Stomach (tissue), 9 donors: Measurements from ENCODE around the gene COL4A2. TPM values are rescaled to one million over a fixed set of nuclear protein-coding genes. Genes with fewer than 3 reads are reported as not detected.
A peak's percentile ranks its signal among the peaks of the same experiment; 100 is the strongest.

ENCODE experiments used
- DNase-seq, 2 donors: peaks; one replicate each; pipeline versions ENCODE4 v3.0.0 to v3.0.0-alpha.2; 2013 to 2019
- H3K27ac ChIP-seq, 5 donors: fragments of 200-600 bp in 4 of 5; sonication (generic) in 4 of 5; one replicate each; pipeline ENCODE4 v1.5.1; 2013 to 2019; ENCODE audit warnings: mild to moderate bottlenecking in 1 of 5, moderate library complexity in 1 of 5
- H3K27me3 ChIP-seq, 3 donors: fragments of 200-600 bp; sonication (generic); one replicate each; pipeline ENCODE4 v1.5.1; 2017 to 2019; ENCODE audit warnings: mixed run types in 1 of 3
- H3K36me3 ChIP-seq, 4 donors: fragments of 200-600 bp; sonication (generic); 1 replicate in 3 of 4; 2 replicates in 1 of 4; pipeline ENCODE4 v1.5.1; 2016 to 2019
- H3K4me1 ChIP-seq, 4 donors: fragments of 200-600 bp; sonication (generic); one replicate each; pipeline ENCODE4 v1.5.1; 2016 to 2019
- H3K4me3 ChIP-seq, 4 donors: fragments of 200-600 bp; sonication (generic) in 3 of 4; one replicate each; pipeline ENCODE4 v1.5.1; 2016 to 2019; ENCODE audit warnings: mild to moderate bottlenecking in 1 of 4
- H3K9me3 ChIP-seq, 4 donors: fragments of 200-600 bp; sonication (generic); one replicate each; pipeline ENCODE4 v1.5.1; 2016 to 2019
- EP300 ChIP-seq: sonication (generic); formaldehyde crosslinking; IDR thresholded peaks from one replicate; pipeline ENCODE4 v1.6.1; 2017; ENCODE audit warnings: antibody characterized with exemption
- POLR2A ChIP-seq, 4 donors: fragments of 450-650 bp; IDR thresholded peaks; one replicate each; pipeline ENCODE4 v1.6.1; 2016; ENCODE audit warnings: antibody characterized with exemption in 4 of 4, control low read depth in 2 of 4, mild to moderate bottlenecking in 1 of 4, moderate library complexity in 1 of 4
- POLR2AphosphoS5 ChIP-seq, 3 donors: sonication (generic); formaldehyde crosslinking; IDR thresholded peaks; one replicate each; pipeline ENCODE4 v1.6.1; 2016; ENCODE audit warnings: antibody characterized with exemption in 3 of 3
- WGBS, 5 donors: extraction: QIAGEN DNeasy Blood & Tissue Kit in 3 of 5; methylation state at CpG; one replicate each; pipeline versions ENCODE4 v1.1.5 to v1.1.7; 2013 to 2018; 5-methylcytosine and 5-hydroxymethylcytosine counted together
- intact Hi-C: fragments of 100-400 bp; cut with DNase I; formaldehyde crosslinking; loops from one replicate; pipeline ENCODE4 v1.15.1; 2023; ENCODE audit warnings: low total_unique reads
- polyA plus RNA-seq, 3 donors: library from polyadenylated mRNA; stranded (reverse); fragments of 200-250 nt; gene quantifications; one replicate each; pipeline ENCODE4 v1.2.3, GENCODE V29; 2013
- total RNA-seq, 5 donors: library from RNA; depleted of rRNA; stranded (reverse); fragments of >200 nt; gene quantifications; one replicate each; pipeline versions ENCODE4 v1.1.0 to v1.2.3, GENCODE V29; 2014 to 2016
- TF ChIP-seq, protein P1 (sequence below), 7 experiments: fragments of 450-650 bp in 4 of 7; fragments of 200-600 bp in 3 of 7; sonication (generic) in 3 of 7; IDR thresholded peaks; one replicate each; pipeline ENCODE4 v1.5.1; 2016 to 2019; ENCODE audit warnings: antibody characterized with exemption in 7 of 7, control low read depth in 2 of 7, mild to moderate bottlenecking in 1 of 7
- donor health status: healthy with polysubstance abuse.
- donor health status: Bipolar disorder and iron deficiency.
- donor health status: healthy.

The COL4A2 gene
- total and polyA plus RNA-seq, 8 donors: 24.0 to 531 (median 214) TPM

DNA sequence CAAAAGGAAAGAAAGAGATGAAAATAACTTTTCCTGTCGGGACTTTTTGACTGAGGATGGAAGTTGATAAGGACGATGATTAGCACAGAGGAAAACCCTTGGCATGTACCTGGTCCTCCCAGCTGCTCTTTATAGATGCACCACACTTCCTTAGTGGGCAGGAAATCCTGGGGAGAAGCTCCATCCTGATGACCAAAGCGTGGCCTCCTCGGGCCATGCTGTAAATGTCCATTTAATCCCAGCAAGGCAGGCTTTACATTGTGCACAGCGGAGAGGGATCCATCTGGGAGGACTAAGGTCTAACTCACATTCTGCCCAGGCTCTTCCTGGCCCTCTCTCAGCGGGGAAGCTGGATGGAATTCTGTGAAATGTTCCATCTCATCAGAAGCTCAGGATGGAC, 113.5 kb downstream of the COL4A2 start:
- intact Hi-C loops: no loop called here
- 62 to 76% (median 72%) methylated on average over 6 of the region's 6 CpGs for whole genome bisulfite sequencing, 5 donors
- TF ChIP-seq POLR2A (IDR thresholded peaks at IDR 0.05): no peak
- TF ChIP-seq, protein P1, sequence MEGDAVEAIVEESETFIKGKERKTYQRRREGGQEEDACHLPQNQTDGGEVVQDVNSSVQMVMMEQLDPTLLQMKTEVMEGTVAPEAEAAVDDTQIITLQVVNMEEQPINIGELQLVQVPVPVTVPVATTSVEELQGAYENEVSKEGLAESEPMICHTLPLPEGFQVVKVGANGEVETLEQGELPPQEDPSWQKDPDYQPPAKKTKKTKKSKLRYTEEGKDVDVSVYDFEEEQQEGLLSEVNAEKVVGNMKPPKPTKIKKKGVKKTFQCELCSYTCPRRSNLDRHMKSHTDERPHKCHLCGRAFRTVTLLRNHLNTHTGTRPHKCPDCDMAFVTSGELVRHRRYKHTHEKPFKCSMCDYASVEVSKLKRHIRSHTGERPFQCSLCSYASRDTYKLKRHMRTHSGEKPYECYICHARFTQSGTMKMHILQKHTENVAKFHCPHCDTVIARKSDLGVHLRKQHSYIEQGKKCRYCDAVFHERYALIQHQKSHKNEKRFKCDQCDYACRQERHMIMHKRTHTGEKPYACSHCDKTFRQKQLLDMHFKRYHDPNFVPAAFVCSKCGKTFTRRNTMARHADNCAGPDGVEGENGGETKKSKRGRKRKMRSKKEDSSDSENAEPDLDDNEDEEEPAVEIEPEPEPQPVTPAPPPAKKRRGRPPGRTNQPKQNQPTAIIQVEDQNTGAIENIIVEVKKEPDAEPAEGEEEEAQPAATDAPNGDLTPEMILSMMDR (IDR thresholded peaks at IDR 0.05): no peak
- no peak for TF ChIP-seq POLR2AphosphoS5 (IDR thresholded peaks at IDR 0.05)
- no peak for TF ChIP-seq EP300
- peaks cover 5 to 51% (median 21%) of the 10 kb centered on the region in 4 donors for H3K4me1 ChIP-seq
- no peak for DNase-seq
- no peaks in the 10 kb centered on the region for H3K9me3 ChIP-seq
- no peaks in the 10 kb centered on the region for H3K27me3 ChIP-seq
- peak overlapping the region in 4 of 5 donors; percentile 36 to 92 (median 64) for H3K27ac ChIP-seq
- H3K4me3 ChIP-seq: no peak overlapping the region
- peaks cover 0 to 11% (median 0%) of the 10 kb centered on the region in 4 donors for H3K36me3 ChIP-seq

DNA sequence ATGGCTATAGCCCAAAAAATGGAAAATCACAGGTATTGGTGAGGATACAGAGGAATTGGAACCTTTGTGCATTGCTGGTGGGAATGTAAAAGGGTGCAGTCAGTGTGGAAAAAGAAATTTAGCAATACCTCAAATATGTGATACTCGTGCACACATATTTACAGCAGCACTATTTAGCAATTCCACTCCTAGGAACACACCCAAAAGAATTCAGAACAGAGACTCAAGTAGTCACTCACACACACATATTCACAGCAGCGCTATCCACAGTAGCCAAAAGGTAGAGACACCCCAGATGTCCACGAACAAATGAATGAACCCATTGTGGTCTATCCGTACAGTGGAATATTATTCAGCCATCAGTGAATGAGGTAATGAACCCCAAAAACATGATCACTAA, 114.0 kb downstream of the COL4A2 start:
- no peak for DNase-seq
- Histone ChIP-seq H3K27me3 (no peaks in the 10 kb centered on the region), H3K27ac (peak overlapping the region in 3 of 5 donors; percentile 36 to 92 (median 58)), H3K9me3 (no peaks in the 10 kb centered on the region), H3K4me1 (peaks cover under 1 to 51% (median 18%) of the 10 kb centered on the region in 4 donors), H3K4me3 (no peak overlapping the region), H3K36me3 (peaks cover 0 to 15% (median 0%) of the 10 kb centered on the region in 4 donors)
- WGBS, 5 donors: 56 to 87% (median 76%) methylated on average over 4 of the region's 4 CpGs
- intact Hi-C loops: no loop called here
- TF ChIP-seq POLR2AphosphoS5 (IDR thresholded peaks at IDR 0.05) (no peak), EP300 (no peak), POLR2A (IDR thresholded peaks at IDR 0.05) (no peak)
- TF ChIP-seq, protein P1 (IDR thresholded peaks at IDR 0.05): no peak

DNA sequence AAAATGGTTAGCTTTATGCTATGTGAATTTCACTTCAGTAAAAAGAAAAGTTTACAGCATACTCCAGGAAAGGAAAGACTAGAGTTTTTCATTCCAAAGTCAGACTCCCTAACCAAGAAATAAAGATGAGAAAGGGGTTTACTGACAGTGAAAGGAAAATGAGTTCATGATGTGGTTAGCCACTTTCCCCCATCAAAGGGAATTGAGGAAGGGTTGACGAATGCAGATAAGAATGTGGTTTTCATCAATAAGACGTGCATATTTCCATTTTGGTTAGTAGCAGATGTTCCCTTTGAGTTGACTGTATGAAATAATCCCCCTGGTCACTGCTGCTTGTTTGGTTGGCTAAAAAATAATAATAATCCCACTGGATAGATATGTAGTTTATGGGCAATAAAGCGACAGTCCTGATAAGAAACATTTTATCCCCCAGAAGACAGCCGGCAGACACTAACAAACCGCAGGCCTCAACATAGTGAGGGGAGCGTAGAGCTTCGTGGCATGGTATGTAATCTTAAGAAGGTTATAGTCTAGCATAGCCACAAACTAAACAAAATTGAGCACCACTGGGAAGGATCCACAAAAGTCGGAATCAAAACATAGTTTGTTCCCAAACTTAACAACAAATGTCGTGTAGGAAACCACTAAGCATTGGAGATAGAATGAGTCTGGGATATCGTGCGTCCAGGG, 114.8 kb downstream of the COL4A2 start:
- Histone ChIP-seq H3K9me3 (no peaks in the 10 kb centered on the region), H3K36me3 (peaks cover 0 to 16% (median 0%) of the 10 kb centered on the region in 4 donors), H3K4me3 (no peak overlapping the region), H3K4me1 (peaks cover 0 to 52% (median 18%) of the 10 kb centered on the region in 4 donors), H3K27ac (peak overlapping the region in 2 of 5 donors; percentile 25 to 92), H3K27me3 (no peaks in the 10 kb centered on the region)
- intact Hi-C loops: no loop called here
- WGBS, 5 donors: 61 to 79% (median 72%) methylated on average over 11 of the region's 11 CpGs
- DNase-seq: no peak
- TF ChIP-seq EP300 (no peak), POLR2A (IDR thresholded peaks at IDR 0.05) (no peak), POLR2AphosphoS5 (IDR thresholded peaks at IDR 0.05) (no peak)
- TF ChIP-seq, protein P1 (IDR thresholded peaks at IDR 0.05): no peak

DNA sequence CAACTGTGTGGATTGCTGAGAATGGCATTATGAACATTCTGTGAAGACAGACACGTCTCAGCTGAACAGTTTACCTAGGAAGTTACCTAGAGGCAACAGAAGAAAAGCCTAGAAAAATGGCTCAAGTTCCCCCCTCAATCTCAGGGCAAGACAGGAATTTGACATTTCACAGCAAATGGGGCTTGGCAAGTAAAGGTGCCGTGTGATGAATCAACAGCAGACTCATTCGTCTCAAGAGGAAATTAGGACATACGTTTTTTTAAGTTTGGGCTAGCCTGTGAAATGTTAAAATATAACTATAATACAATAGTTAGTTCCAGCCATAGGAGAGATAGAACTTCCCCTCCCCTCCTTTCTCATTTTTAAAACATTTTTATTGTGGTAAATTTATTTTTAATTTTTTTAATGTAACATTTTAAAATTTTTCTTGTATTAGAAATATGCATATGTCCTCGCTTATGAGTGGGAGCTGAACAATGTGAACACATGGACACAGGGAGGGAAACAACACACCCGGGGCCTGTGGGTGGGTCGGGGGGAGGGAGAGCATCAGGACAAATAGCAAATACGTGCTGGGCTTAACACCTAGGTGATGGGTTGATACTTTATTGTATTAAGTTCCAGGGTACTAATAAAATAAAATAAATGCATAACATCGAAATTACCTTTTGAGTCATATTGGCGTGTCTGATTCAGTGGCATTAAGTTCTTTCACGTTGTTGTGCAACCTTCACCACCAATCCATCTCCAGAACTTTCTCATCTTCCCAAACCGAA, 116.0 kb downstream of the COL4A2 start:
- 52 to 66% (median 59%) methylated on average over 12 of the region's 12 CpGs for WGBS, 5 donors
- Histone ChIP-seq H3K36me3 (peaks cover 0 to 16% (median 0%) of the 10 kb centered on the region in 4 donors), H3K4me1 (peaks cover 0 to 47% (median 7%) of the 10 kb centered on the region in 4 donors), H3K27me3 (no peaks in the 10 kb centered on the region), H3K9me3 (no peaks in the 10 kb centered on the region), H3K27ac (peak overlapping the region in 3 of 5 donors; percentile 4 to 92 (median 41)), H3K4me3 (no peak overlapping the region)
- intact Hi-C loops: no loop called here
- DNase-seq: no peak
- TF ChIP-seq EP300 (no peak), POLR2AphosphoS5 (IDR thresholded peaks at IDR 0.05) (peak in 1 of 3 donors; percentile 28), POLR2A (IDR thresholded peaks at IDR 0.05) (no peak)
- TF ChIP-seq, protein P1 (IDR thresholded peaks at IDR 0.05): no peak
